Natural killer cell (primary cell): ENCODE measurements around the gene TTC12. TPM values are rescaled to one million over a fixed set of nuclear protein-coding genes. Genes with fewer than 3 reads are reported as not detected.
A peak's percentile ranks its signal among the peaks of the same experiment; 100 is the strongest.

ENCODE experiments used
- ATAC-seq, 3 donors: fragments of 150-1000 bp in 2 of 3; fragments of 200-7000 bp in 1 of 3; cut with Tn5 transposase; 1 replicate in 1 of 3; 2 replicates in 2 of 3; pipeline ENCODE4 v1.10.0; 2021; ENCODE audit warnings: mild to moderate bottlenecking in 2 of 3, moderate library complexity in 2 of 3
- DNase-seq, 2 donors: peaks; one replicate each; pipeline versions ENCODE4 v3.0.0 to v3.0.0-alpha.2; 2013 to 2021; ENCODE audit warnings: mixed read lengths in 1 of 2
- H3K27ac ChIP-seq: one replicate; pipeline ENCODE4 v1.5.1; 2013; ENCODE audit warnings: mild to moderate bottlenecking, low read length
- H3K27me3 ChIP-seq: one replicate; pipeline ENCODE4 v1.6.1; 2013; ENCODE audit warnings: low read length; ENCODE audit not compliant: control insufficient read depth, insufficient read depth
- H3K36me3 ChIP-seq: one replicate; pipeline ENCODE4 v1.6.1; 2013; ENCODE audit warnings: low read length; ENCODE audit not compliant: control insufficient read depth, insufficient read depth
- H3K4me1 ChIP-seq: one replicate; pipeline ENCODE4 v1.6.1; 2013; ENCODE audit warnings: low read length; ENCODE audit not compliant: control insufficient read depth, insufficient read depth
- H3K4me3 ChIP-seq: one replicate; pipeline ENCODE4 v1.5.1; 2013; ENCODE audit warnings: low read length
- H3K9me3 ChIP-seq: one replicate; pipeline ENCODE4 v1.6.1; 2013; ENCODE audit warnings: low read length; ENCODE audit not compliant: control insufficient read depth, insufficient read depth
- H3K27ac Mint-ChIP-seq, 2 donors: one replicate each; pipeline ENCODE4 v1.8.0; 2022; ENCODE audit warnings: mild to moderate bottlenecking in 2 of 2, mixed read lengths in 2 of 2, moderate library complexity in 1 of 2
- H3K27me3 Mint-ChIP-seq, 2 donors: one replicate each; pipeline ENCODE4 v1.8.0; 2022; ENCODE audit warnings: low read depth in 2 of 2, mixed read lengths in 2 of 2
- H3K36me3 Mint-ChIP-seq: one replicate; pipeline ENCODE4 v1.8.0; 2022; ENCODE audit warnings: mixed read lengths
- H3K4me1 Mint-ChIP-seq, 2 donors: one replicate each; pipeline ENCODE4 v1.8.0; 2022; ENCODE audit warnings: mixed read lengths in 2 of 2
- H3K4me3 Mint-ChIP-seq: one replicate; pipeline ENCODE4 v1.8.0; 2022; ENCODE audit warnings: mild to moderate bottlenecking, moderate library complexity, mixed read lengths
- H3K9me3 Mint-ChIP-seq, 2 donors: one replicate each; pipeline ENCODE4 v1.8.0; 2022; ENCODE audit warnings: mixed read lengths in 2 of 2
- CTCF ChIP-seq: fragments of 200-600 bp; IDR thresholded peaks from one replicate; pipeline ENCODE4 v1.8.0; 2022; ENCODE audit warnings: antibody characterized with exemption
- WGBS: methylation state at CpG from one replicate; pipeline ENCODE4 v1.1.7; 2013; ENCODE audit warnings: missing lambda C conversion rate; ENCODE audit not compliant: insufficient coverage; 5-methylcytosine and 5-hydroxymethylcytosine counted together
- intact Hi-C: fragments of 100-400 bp; cut with micrococcal nuclease; formaldehyde crosslinking; loops from one replicate; pipeline ENCODE4 v1.14.2; 2022
- total RNA-seq, 4 donors: library from RNA; stranded (reverse); fragments of 120-200 nt in 1 of 4; gene quantifications; one replicate each; pipeline versions ENCODE4 v1.2.3 to v1.2.4, GENCODE V29; 2013 to 2022

TTC12 gene
- total RNA-seq, 3 donors from 2014 or later (not counting 1 experiment from before 2014, with no cell fraction given), result 20.8 to 25.4 (median 24.1) TPM

GRCh38 chr11:113373981-113374560, 59.7 kb downstream of the TTC12 start:
- H3K4me3 Mint-ChIP-seq, result no peak overlapping the region
- H3K4me1 Mint-ChIP-seq, result no peaks in the 10 kb centered on the region
- peaks cover 0 to 8% of the 10 kb centered on the region in 2 donors for H3K27me3 Mint-ChIP-seq
- intact Hi-C loops, result loop anchor here (10.0 kb wide), 1 partner anchor 1761 kb away; no protein-coding TSS in a partner anchor
- H3K4me3 ChIP-seq, result no peak overlapping the region
- H3K27me3 ChIP-seq, result no peaks in the 10 kb centered on the region
- no peaks in the 10 kb centered on the region for H3K4me1 ChIP-seq
- no peaks in the 10 kb centered on the region for H3K36me3 Mint-ChIP-seq
- no peaks in the 10 kb centered on the region for H3K9me3 ChIP-seq
- no peak for ATAC-seq
- H3K27ac ChIP-seq, result no peak overlapping the region
- no peak overlapping the region for H3K27ac Mint-ChIP-seq
- no peak for TF ChIP-seq CTCF
- H3K36me3 ChIP-seq, result peaks cover 2% of the 10 kb centered on the region
- WGBS, result 93% methylated on average over 10 of the region's 10 CpGs
- no peaks in the 10 kb centered on the region for H3K9me3 Mint-ChIP-seq
- DNase-seq, result no peak

GRCh38 chr11:113375402-113375801, 61.0 kb downstream of the TTC12 start:
- H3K27ac Mint-ChIP-seq, result no peak overlapping the region
- 92% methylated on average over 5 of the region's 5 CpGs for WGBS
- H3K4me1 Mint-ChIP-seq, result no peaks in the 10 kb centered on the region
- peaks cover 0 to 8% of the 10 kb centered on the region in 2 donors for H3K27me3 Mint-ChIP-seq
- Histone ChIP-seq H3K27me3 (no peaks in the 10 kb centered on the region), H3K36me3 (peaks cover 2% of the 10 kb centered on the region), H3K9me3 (no peaks in the 10 kb centered on the region), H3K27ac (peak overlapping the region; percentile 22), H3K4me3 (no peak overlapping the region), H3K4me1 (no peaks in the 10 kb centered on the region)
- DNase-seq (no peak), ATAC-seq (no peak)
- no peak overlapping the region for H3K4me3 Mint-ChIP-seq
- no peaks in the 10 kb centered on the region for H3K9me3 Mint-ChIP-seq
- no peak for TF ChIP-seq CTCF
- intact Hi-C loops, result loop anchor here (10.0 kb wide), 1 partner anchor 1759 kb away; no protein-coding TSS in a partner anchor
- no peaks in the 10 kb centered on the region for H3K36me3 Mint-ChIP-seq

GRCh38 chr11:113376156-113376555, 61.8 kb downstream of the TTC12 start:
- Mint-ChIP-seq H3K36me3 (no peaks in the 10 kb centered on the region), H3K4me1 (no peaks in the 10 kb centered on the region), H3K9me3 (no peaks in the 10 kb centered on the region), H3K4me3 (no peak overlapping the region), H3K27ac (no peak overlapping the region), H3K27me3 (peaks cover 0 to 8% of the 10 kb centered on the region in 2 donors)
- WGBS, result 10% methylated on average over 3 of the region's 3 CpGs
- no peak for ATAC-seq
- no peak for TF ChIP-seq CTCF
- H3K4me3 ChIP-seq, result no peak overlapping the region
- intact Hi-C loops, result loop anchor here (10.0 kb wide), 1 partner anchor 1759 kb away; no protein-coding TSS in a partner anchor
- peaks cover 2% of the 10 kb centered on the region for H3K36me3 ChIP-seq
- H3K9me3 ChIP-seq, result no peaks in the 10 kb centered on the region
- DNase-seq, result no peak
- H3K27me3 ChIP-seq, result no peaks in the 10 kb centered on the region
- no peaks in the 10 kb centered on the region for H3K4me1 ChIP-seq
- H3K27ac ChIP-seq, result peak overlapping the region; percentile 22
